Muscle of leg (tissue), 11 donors: Measurements from ENCODE around the gene PEX16. TPM values are rescaled to one million over a fixed set of nuclear protein-coding genes. Genes with fewer than 3 reads are reported as not detected.
A peak's percentile ranks its signal among the peaks of the same experiment; 100 is the strongest.

Experiments used
- DNase-seq: peaks from one replicate; pipeline ENCODE4 v3.0.0; 2013
- H3K27ac ChIP-seq: one replicate; pipeline ENCODE4 v1.5.1; 2013; ENCODE audit warnings: mild to moderate bottlenecking, low read length, control low read depth
- H3K27me3 ChIP-seq: one replicate; pipeline ENCODE4 v1.6.1; 2013; ENCODE audit warnings: low read length; ENCODE audit not compliant: control insufficient read depth, insufficient read depth
- H3K36me3 ChIP-seq: one replicate; pipeline ENCODE4 v1.6.1; 2013; ENCODE audit warnings: low read length; ENCODE audit not compliant: control insufficient read depth, insufficient read depth
- H3K4me1 ChIP-seq: one replicate; pipeline ENCODE4 v1.6.1; 2013; ENCODE audit warnings: low read length; ENCODE audit not compliant: control insufficient read depth, insufficient read depth
- H3K4me3 ChIP-seq: one replicate; pipeline ENCODE4 v1.5.1; 2013; ENCODE audit warnings: low read length, control low read depth
- H3K9me3 ChIP-seq: replicated peaks from 2 replicates; pipeline ENCODE4 v1.6.1; 2013; ENCODE audit warnings: low read depth, low read length; ENCODE audit not compliant: control insufficient read depth
- WGBS: methylation state at CpG from one replicate; pipeline ENCODE4 v1.1.5; 2013; ENCODE audit warnings: missing lambda C conversion rate; ENCODE audit not compliant: insufficient coverage; 5-methylcytosine and 5-hydroxymethylcytosine counted together
- polyA plus RNA-seq, 8 donors: library from polyadenylated mRNA; unstranded; fragments of 120-200 nt; gene quantifications; one replicate each; pipeline versions ENCODE4 v1.2.1 to v1.2.3, GENCODE V29; 2013; ENCODE audit warnings: inconsistent platforms in 1 of 8, low replicate concordance in 1 of 8; ENCODE audit not compliant: insufficient read length in 8 of 8, insufficient read depth in 1 of 8
- total RNA-seq: library from RNA; stranded (reverse); fragments of 120-200 nt; gene quantifications from one replicate; pipeline ENCODE4 v1.2.4, GENCODE V29; 2013

The PEX16 gene
- total and polyA plus RNA-seq, 9 donors, result 11.1 to 16.3 (median 14.2) TPM

- Histone ChIP-seq H3K4me3 (no peak overlapping the region), H3K9me3 (no peaks in the 10 kb centered on the region), H3K36me3 (peaks cover 66% of the 10 kb centered on the region), H3K27ac (no peak overlapping the region), H3K27me3 (peaks cover 2% of the 10 kb centered on the region), H3K4me1 (peaks cover 9% of the 10 kb centered on the region)
- DNase-seq, result no peak
- 81% methylated on average over 5 of the region's 7 CpGs for WGBS
Measured at GRCh38 chr11:45879803-45880686, 37.6 kb downstream of the PEX16 start.

GRCh38 chr11:45877845-45878244, 39.8 kb downstream of the PEX16 start:
- WGBS, result 100% methylated on average over 3 of the region's 3 CpGs
- no peak overlapping the region for H3K27ac ChIP-seq
- H3K9me3 ChIP-seq, result no peaks in the 10 kb centered on the region
- H3K4me3 ChIP-seq, result no peak overlapping the region
- H3K4me1 ChIP-seq, result peaks cover 6% of the 10 kb centered on the region
- H3K36me3 ChIP-seq, result peaks cover 81% of the 10 kb centered on the region
- DNase-seq, result no peak
- no peaks in the 10 kb centered on the region for H3K27me3 ChIP-seq

GRCh38 chr11:45877221-45877620, 40.5 kb downstream of the PEX16 start:
- H3K36me3 ChIP-seq, result peaks cover 79% of the 10 kb centered on the region

GRCh38 chr11:45876401-45876800, 41.3 kb downstream of the PEX16 start:
- Histone ChIP-seq H3K4me3 (no peak overlapping the region), H3K4me1 (peaks cover 6% of the 10 kb centered on the region), H3K27me3 (no peaks in the 10 kb centered on the region), H3K36me3 (peaks cover 79% of the 10 kb centered on the region), H3K9me3 (no peaks in the 10 kb centered on the region), H3K27ac (no peak overlapping the region)
- DNase-seq, result no peak
- 80% methylated on average over 1 of the region's 6 CpGs for WGBS

More at GRCh38 chr11:45877221-45877620, 40.5 kb downstream of the PEX16 start:
- H3K9me3 ChIP-seq, result no peaks in the 10 kb centered on the region
- no peaks in the 10 kb centered on the region for H3K27me3 ChIP-seq
- H3K4me1 ChIP-seq, result peaks cover 6% of the 10 kb centered on the region
- WGBS, result 100% methylated on average over 4 of the region's 8 CpGs
- no peak overlapping the region for H3K27ac ChIP-seq
- no peak for DNase-seq
- H3K4me3 ChIP-seq, result no peak overlapping the region

GRCh38 chr11:45872651-45873356, 44.9 kb downstream of the PEX16 start:
- Histone ChIP-seq H3K36me3 (peaks cover 89% of the 10 kb centered on the region), H3K27me3 (no peaks in the 10 kb centered on the region), H3K27ac (no peak overlapping the region), H3K4me1 (no peaks in the 10 kb centered on the region), H3K9me3 (no peaks in the 10 kb centered on the region), H3K4me3 (no peak overlapping the region)
- DNase-seq, result peak; percentile 59
- WGBS, result 49% methylated on average over 2 of the region's 9 CpGs

GRCh38 chr11:45871638-45872037, 46.0 kb downstream of the PEX16 start:
- 93% methylated on average over 1 of the region's 2 CpGs for WGBS
- DNase-seq, result no peak
- no peaks in the 10 kb centered on the region for H3K4me1 ChIP-seq
- no peaks in the 10 kb centered on the region for H3K9me3 ChIP-seq
- H3K27ac ChIP-seq, result no peak overlapping the region
- no peaks in the 10 kb centered on the region for H3K27me3 ChIP-seq
- H3K4me3 ChIP-seq, result no peak overlapping the region
- peaks cover 86% of the 10 kb centered on the region for H3K36me3 ChIP-seq

GRCh38 chr11:45870706-45871105, 47.0 kb downstream of the PEX16 start:
- no peak for DNase-seq
- Histone ChIP-seq H3K4me1 (no peaks in the 10 kb centered on the region), H3K9me3 (no peaks in the 10 kb centered on the region), H3K4me3 (no peak overlapping the region), H3K36me3 (peaks cover 88% of the 10 kb centered on the region), H3K27ac (no peak overlapping the region), H3K27me3 (no peaks in the 10 kb centered on the region)
- 92% methylated on average over 4 of the region's 4 CpGs for WGBS

- no peak overlapping the region for H3K27ac ChIP-seq
- H3K4me3 ChIP-seq, result no peak overlapping the region
- H3K9me3 ChIP-seq, result no peaks in the 10 kb centered on the region
- DNase-seq, result no peak
- H3K4me1 ChIP-seq, result no peaks in the 10 kb centered on the region
- WGBS, result 84% methylated on average over 12 of the region's 12 CpGs
- no peaks in the 10 kb centered on the region for H3K27me3 ChIP-seq
- H3K36me3 ChIP-seq, result peaks cover 85% of the 10 kb centered on the region
Measured at GRCh38 chr11:45869551-45869950, 48.1 kb downstream of the PEX16 start.

- Histone ChIP-seq H3K27me3 (no peaks in the 10 kb centered on the region), H3K4me1 (peaks cover 18% of the 10 kb centered on the region), H3K27ac (no peak overlapping the region), H3K9me3 (no peaks in the 10 kb centered on the region), H3K4me3 (no peak overlapping the region), H3K36me3 (peaks cover 72% of the 10 kb centered on the region)
- DNase-seq, result peak; percentile 85
Measured at GRCh38 chr11:45864041-45864440, 53.6 kb downstream of the PEX16 start.

- H3K36me3 ChIP-seq, result peaks cover 58% of the 10 kb centered on the region
- DNase-seq, result no peak
- H3K27me3 ChIP-seq, result no peaks in the 10 kb centered on the region
- H3K4me1 ChIP-seq, result peaks cover 44% of the 10 kb centered on the region
- H3K9me3 ChIP-seq, result no peaks in the 10 kb centered on the region
- no peak overlapping the region for H3K4me3 ChIP-seq
- 77% methylated on average over 8 of the region's 10 CpGs for WGBS
- peak overlapping the region; percentile 44 for H3K27ac ChIP-seq
Measured at GRCh38 chr11:45860764-45861510, 56.7 kb downstream of the PEX16 start.
